IPS-18a (cell line): ENCODE results near the gene ADTRP.

Experiments used
- H3K27ac ChIP-seq: one replicate; pipeline ENCODE4 v1.5.1; 2013; ENCODE audit warnings: low read length
- H3K27me3 ChIP-seq: one replicate; pipeline ENCODE4 v1.6.1; 2013; ENCODE audit warnings: mild to moderate bottlenecking, low read length; ENCODE audit not compliant: control insufficient read depth, insufficient read depth
- H3K36me3 ChIP-seq: one replicate; pipeline ENCODE4 v1.6.1; 2013; ENCODE audit warnings: low read depth, low read length; ENCODE audit not compliant: control insufficient read depth
- H3K4me1 ChIP-seq: one replicate; pipeline ENCODE4 v1.6.1; 2013; ENCODE audit warnings: low read depth, low read length; ENCODE audit not compliant: control insufficient read depth
- H3K4me3 ChIP-seq: one replicate; pipeline ENCODE4 v1.5.1; 2013; ENCODE audit warnings: low read length
- H3K9ac ChIP-seq: one replicate; pipeline ENCODE4 v1.6.1; 2013; ENCODE audit warnings: mild to moderate bottlenecking, low read length, moderate library complexity
- H3K9me3 ChIP-seq: one replicate; pipeline ENCODE4 v1.6.1; 2013; ENCODE audit warnings: low read depth, low read length; ENCODE audit not compliant: control insufficient read depth

The ADTRP gene

DNA sequence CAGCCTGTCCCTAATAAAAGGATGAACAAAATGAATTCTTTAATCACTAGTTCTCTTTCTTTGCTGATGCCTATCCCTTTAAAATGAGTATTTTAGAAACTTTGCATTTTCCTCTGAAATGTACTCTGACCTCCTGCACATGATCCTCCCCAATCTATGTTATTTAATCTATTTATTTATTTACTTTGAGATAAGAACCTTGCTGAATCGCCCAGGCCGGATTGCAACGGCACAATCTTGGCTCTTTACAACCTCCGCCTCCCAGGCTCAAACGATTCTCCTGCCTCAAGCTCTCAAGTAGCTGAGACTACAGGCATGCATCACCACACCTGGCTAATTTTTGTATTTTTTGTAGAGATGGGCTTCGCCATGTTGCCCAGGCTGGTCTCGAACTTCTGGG is 27.9 kb downstream of the ADTRP start:
- no peak overlapping the region for H3K27ac ChIP-seq
- H3K4me3 ChIP-seq: no peak overlapping the region
- H3K4me1 ChIP-seq: peaks cover 6% of the 10 kb centered on the region
- no peaks in the 10 kb centered on the region for H3K9me3 ChIP-seq
- H3K9ac ChIP-seq: no peak overlapping the region
- no peaks in the 10 kb centered on the region for H3K27me3 ChIP-seq
- H3K36me3 ChIP-seq: no peaks in the 10 kb centered on the region

DNA sequence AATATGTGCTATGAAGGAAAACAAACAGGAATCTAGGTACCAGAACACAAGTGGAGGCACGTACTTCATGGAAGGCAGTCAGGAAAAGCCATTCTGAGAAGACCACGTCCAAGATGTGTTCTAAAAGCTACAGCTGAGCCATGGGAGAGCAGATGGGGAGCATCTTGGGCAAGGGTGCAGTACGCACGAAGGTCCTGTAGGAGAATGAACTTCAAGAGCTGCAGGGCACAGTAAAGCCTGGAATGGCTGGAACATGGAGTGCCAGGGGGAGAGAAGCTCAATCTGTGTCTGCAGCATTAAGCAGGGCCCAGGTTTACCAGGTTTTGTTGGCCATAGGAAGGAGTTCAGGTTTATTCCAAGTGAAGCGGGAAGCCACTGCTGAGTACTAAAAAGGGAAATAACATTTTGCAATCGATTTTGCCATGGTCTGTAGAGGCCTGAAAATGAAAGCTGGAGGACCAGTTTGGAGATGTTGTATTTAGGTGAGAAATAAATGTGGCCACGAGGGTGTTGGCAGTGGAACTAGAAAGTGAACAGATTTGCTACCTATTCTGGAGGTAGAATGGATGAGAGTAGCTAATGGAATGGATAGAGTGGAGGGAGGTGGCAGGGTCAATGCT is 29.9 kb downstream of the ADTRP start:
- H3K9ac ChIP-seq: no peak overlapping the region
- H3K4me1 ChIP-seq: peaks cover 6% of the 10 kb centered on the region
- no peak overlapping the region for H3K27ac ChIP-seq
- H3K4me3 ChIP-seq: no peak overlapping the region
- H3K36me3 ChIP-seq: no peaks in the 10 kb centered on the region
- no peaks in the 10 kb centered on the region for H3K9me3 ChIP-seq
- H3K27me3 ChIP-seq: no peaks in the 10 kb centered on the region

DNA sequence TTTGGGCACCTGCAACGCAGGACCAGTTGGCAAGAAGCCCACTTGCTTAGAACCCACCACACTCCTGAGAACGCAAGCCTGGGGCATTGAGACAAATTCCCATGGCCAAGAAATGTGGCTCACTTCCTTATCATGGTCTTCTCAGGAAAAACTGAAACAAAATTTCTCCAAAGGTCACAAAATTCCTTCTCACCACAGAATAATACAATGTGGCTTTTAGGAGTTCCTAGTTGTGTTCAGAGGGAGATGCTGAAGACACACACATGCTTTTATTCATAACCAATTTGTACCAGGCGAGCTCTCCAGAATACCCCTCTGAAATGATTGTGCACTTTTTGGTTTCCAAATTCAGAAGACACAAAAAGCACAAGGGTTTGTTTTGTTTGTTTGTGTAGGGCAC is 31.6 kb downstream of the ADTRP start:
- no peaks in the 10 kb centered on the region for H3K9me3 ChIP-seq
- H3K27ac ChIP-seq: no peak overlapping the region
- H3K9ac ChIP-seq: no peak overlapping the region
- H3K27me3 ChIP-seq: no peaks in the 10 kb centered on the region
- peaks cover 6% of the 10 kb centered on the region for H3K4me1 ChIP-seq
- no peaks in the 10 kb centered on the region for H3K36me3 ChIP-seq
- H3K4me3 ChIP-seq: no peak overlapping the region

DNA sequence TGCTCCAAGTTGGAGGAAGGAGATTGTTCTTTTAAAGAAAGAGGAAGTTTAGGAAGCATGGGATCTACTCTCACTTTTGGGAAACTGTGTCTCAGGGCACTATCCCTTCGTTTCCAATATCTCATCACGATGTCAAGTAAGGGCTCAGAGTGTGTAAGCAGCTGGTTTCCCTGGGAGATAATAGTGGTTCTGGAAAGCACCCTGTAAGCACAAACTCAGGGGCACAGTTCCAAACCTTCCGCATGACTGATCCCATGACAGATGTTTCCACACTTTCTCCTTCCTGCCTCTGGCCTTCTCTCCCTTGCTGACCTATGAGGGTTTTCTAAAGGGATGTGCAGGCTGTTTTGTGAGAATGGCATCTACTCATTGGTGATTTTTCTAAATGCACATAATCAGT is 33.9 kb downstream of the ADTRP start:
- Histone ChIP-seq H3K27me3 (no peaks in the 10 kb centered on the region), H3K9ac (no peak overlapping the region)

DNA sequence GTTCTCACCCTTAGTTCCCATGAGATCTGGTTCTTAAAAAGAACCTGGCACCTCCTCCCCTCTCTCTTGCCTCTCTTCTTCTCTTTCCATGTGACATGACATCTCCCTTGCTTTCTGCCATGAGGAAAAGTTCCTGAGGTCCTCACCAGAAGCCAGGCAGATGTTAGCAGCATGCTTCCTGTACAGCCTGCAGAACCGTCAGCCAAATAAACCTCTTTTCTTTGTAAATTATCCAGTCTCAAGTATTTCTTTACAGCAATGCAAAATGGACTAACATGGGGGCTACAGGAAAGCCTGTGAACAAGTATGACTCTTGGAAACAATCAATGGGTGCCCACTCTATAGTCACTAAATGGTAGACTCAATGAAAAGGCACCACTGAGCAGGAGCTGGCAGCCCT is 34.5 kb downstream of the ADTRP start:
- H3K4me1 ChIP-seq: peaks cover 6% of the 10 kb centered on the region
- no peak overlapping the region for H3K9ac ChIP-seq
- H3K27ac ChIP-seq: no peak overlapping the region
- no peaks in the 10 kb centered on the region for H3K36me3 ChIP-seq
- no peaks in the 10 kb centered on the region for H3K27me3 ChIP-seq
- H3K9me3 ChIP-seq: no peaks in the 10 kb centered on the region
- H3K4me3 ChIP-seq: no peak overlapping the region

More for the DNA sequence above, 33.9 kb downstream of the ADTRP start:
- Histone ChIP-seq H3K4me3 (no peak overlapping the region), H3K36me3 (no peaks in the 10 kb centered on the region), H3K9me3 (no peaks in the 10 kb centered on the region), H3K4me1 (peaks cover 6% of the 10 kb centered on the region), H3K27ac (no peak overlapping the region)

DNA sequence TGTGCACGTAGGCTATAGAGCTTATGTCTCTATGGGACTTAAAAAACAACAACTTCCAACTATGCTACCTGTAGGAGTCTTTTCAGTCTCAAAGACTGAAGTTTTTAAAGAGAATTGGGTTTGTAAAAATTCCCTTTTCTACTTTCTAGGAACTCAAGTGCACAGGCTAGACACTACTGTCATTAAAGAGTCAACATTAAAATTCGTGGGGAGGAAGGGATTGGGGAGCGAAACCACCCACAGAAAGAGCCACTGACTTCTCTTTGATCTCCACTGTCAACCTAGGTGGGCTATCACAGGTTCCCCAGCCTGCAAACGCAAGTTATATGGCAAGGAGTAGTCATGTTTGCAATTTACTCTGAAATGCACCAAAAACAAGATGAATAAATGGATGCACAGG is 37.7 kb downstream of the ADTRP start:
- Histone ChIP-seq H3K4me3 (no peak overlapping the region), H3K27me3 (no peaks in the 10 kb centered on the region)

DNA sequence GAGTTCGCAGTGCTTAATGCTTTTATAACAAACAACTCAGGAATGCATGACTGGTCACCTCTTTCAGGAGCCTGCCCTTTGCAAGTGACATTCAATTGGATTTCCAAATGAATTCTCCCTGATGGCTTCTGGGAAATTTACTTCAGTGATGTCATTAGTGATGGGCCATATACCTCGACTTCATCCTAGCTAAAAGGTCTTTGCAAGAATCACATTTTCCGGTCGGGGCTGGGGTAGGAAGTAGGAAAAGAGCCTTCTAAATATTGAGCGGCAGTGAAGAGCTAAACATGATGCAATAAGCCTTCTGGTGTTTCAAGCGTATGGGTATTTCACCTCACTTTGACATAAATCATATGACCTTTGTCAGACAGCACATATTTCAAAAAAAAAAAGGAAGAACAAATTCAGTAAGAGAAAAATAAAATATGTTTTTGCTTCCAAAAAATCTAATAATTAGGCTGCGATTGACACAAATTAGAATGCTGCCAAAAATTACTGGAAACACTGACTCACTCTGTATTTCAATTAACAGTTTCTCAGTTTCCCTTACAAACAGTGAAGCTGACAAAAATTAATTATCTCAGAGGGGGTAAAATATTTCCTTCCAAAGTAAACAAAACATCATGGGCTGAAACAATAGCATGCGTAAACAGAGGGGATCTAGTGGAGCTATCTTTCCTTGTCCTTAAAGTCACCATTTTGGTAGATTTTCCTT is 39.8 kb downstream of the ADTRP start:
- H3K27ac ChIP-seq: no peak overlapping the region
- no peaks in the 10 kb centered on the region for H3K27me3 ChIP-seq
- no peak overlapping the region for H3K9ac ChIP-seq
- H3K9me3 ChIP-seq: no peaks in the 10 kb centered on the region
- H3K4me3 ChIP-seq: no peak overlapping the region
- no peaks in the 10 kb centered on the region for H3K4me1 ChIP-seq
- no peaks in the 10 kb centered on the region for H3K36me3 ChIP-seq

More for the DNA sequence above, 37.7 kb downstream of the ADTRP start:
- Histone ChIP-seq H3K27ac (no peak overlapping the region), H3K4me1 (no peaks in the 10 kb centered on the region), H3K36me3 (no peaks in the 10 kb centered on the region), H3K9ac (no peak overlapping the region), H3K9me3 (no peaks in the 10 kb centered on the region)

DNA sequence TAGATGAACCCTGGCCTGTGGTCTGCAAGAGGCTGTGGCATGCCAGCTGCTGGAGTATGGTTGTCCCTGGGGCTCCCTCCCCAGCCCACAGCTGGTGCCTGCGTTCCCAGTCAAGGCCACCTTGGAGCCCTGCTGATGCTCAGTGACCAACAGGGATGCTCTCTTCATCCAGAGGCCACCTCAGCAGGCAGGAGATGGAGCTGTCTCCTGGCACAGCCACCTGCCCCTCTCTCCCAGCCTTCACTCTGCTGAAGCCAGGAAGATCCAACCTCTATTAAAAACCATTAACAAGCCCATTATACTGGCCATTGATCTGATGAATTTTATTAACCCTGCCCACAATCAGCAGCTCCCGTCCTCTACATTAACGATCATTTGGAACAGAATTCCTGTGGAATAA is 40.4 kb downstream of the ADTRP start:
- no peaks in the 10 kb centered on the region for H3K27me3 ChIP-seq
- H3K9ac ChIP-seq: no peak overlapping the region
- no peak overlapping the region for H3K27ac ChIP-seq
- no peaks in the 10 kb centered on the region for H3K36me3 ChIP-seq
- H3K4me1 ChIP-seq: no peaks in the 10 kb centered on the region
- H3K4me3 ChIP-seq: no peak overlapping the region
- H3K9me3 ChIP-seq: no peaks in the 10 kb centered on the region

DNA sequence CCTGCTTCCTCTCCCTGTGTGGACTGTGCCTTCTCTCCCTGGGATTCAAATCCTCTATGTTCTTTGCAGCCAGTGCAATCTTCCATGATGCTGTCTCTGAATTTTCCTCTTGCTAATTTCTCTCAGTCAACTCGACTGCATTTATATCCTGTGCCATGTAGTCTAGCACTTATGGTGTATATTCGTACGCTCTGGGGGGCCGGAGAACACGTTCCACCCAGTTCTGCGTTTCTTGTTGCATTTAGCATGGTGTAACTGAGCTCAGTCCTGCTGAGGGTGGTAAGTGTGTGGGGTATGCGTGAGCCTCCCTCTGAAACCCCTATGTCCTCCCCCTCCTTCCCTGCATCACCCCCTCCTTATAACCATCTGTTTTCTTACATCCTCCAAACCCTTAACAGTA is 42.0 kb downstream of the ADTRP start:
- Histone ChIP-seq H3K9ac (no peak overlapping the region), H3K27ac (no peak overlapping the region), H3K4me1 (no peaks in the 10 kb centered on the region), H3K4me3 (no peak overlapping the region), H3K36me3 (no peaks in the 10 kb centered on the region), H3K9me3 (no peaks in the 10 kb centered on the region), H3K27me3 (no peaks in the 10 kb centered on the region)

DNA sequence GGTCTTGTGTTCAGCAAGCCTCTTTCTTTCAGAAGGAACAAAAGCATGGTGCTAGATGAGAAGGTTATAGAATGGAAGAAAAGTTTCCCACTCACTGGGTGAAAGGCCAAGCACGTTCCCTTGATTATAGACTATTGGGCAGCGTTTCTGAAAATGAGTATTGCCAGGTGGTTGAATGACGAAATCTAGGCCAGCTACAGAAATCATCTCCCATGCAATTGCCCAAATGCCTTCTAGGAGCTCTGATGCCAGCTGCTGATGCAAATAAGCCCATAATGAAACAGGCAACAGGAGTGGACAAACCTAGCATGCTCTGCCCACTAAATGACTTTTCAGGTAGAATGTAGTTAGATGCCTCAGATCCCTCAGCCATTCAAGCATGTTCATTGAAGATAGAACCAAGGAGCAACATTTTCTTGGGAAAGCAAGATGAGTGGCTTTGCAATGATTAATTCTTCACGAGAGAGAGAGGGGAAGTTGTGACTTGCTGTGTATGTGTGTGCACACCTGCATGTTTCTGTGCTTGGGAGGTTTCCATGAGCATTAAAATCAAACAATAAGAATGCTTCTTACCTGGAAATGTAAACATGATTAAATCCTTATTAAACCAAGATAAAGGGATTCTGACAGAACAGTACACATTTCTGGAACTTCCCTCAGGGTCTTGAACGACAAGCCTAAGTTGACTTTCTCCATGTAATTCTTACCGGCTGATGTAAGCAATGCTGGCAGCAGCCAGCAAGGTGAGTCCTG is 43.6 kb downstream of the ADTRP start:
- Histone ChIP-seq H3K9ac (no peak overlapping the region), H3K36me3 (no peaks in the 10 kb centered on the region), H3K27me3 (no peaks in the 10 kb centered on the region), H3K4me1 (no peaks in the 10 kb centered on the region), H3K9me3 (no peaks in the 10 kb centered on the region), H3K4me3 (no peak overlapping the region), H3K27ac (no peak overlapping the region)

DNA sequence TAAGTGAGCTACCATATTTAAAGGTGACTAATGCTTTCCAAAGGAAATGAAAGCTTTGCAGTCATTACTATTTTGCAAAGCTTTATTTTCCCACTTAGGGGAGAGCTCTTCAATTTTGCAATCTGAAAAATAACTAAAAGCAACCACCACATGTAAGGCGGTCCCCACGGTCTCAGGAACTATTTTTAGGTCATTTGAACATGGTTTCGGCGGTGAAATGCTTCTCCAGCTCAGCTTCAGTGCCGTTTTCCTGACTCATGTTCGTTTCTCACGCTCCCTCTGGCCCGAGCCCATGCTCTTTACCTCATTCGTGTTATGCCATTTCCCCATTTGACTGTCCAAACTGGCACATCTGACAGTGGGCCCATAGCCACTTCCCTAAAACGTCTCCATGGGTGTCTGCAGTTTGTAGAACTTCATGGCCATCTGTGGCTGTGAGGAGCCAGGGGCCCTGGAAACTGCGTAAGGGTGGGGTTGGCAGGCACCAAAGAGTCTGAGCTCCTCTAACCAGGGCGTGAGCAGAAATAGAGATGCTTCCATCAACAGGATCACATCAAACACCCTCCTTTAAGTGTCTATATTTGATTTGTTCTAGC is 46.5 kb downstream of the ADTRP start:
- Histone ChIP-seq H3K9ac (no peak overlapping the region), H3K36me3 (no peaks in the 10 kb centered on the region), H3K9me3 (no peaks in the 10 kb centered on the region), H3K27ac (no peak overlapping the region), H3K4me3 (no peak overlapping the region), H3K4me1 (no peaks in the 10 kb centered on the region), H3K27me3 (no peaks in the 10 kb centered on the region)
